Measurements from ENCODE around the gene MRTFA.

MRTFA gene

GRCh38 chr22:40420341-40421081, 216.0 kb downstream of the MRTFA start:
- H3K27me3 ChIP-seq (ENCODE audit: control insufficient read depth, insufficient read depth, low read length) = no peaks in the 10 kb centered on the region
- H3K36me3 ChIP-seq (ENCODE audit: control insufficient read depth, insufficient read depth, low read length) = peaks cover 75% of the 10 kb centered on the region
- H3K4me3 ChIP-seq (ENCODE audit: low read depth, low read length) = no peak overlapping the region
- no peak overlapping the region for H3K9ac ChIP-seq (ENCODE audit: low read depth, low read length)
- no peaks in the 10 kb centered on the region for H3K4me1 ChIP-seq (ENCODE audit: control insufficient read depth, insufficient read depth, low read length)
- no peak overlapping the region for H3K27ac ChIP-seq (ENCODE audit: low read depth, low read length)
- no peaks in the 10 kb centered on the region for H3K9me3 ChIP-seq (ENCODE audit: control insufficient read depth, insufficient read depth, low read length)

- Histone ChIP-seq H3K27ac (ENCODE audit: low read depth, low read length) (no peak overlapping the region), H3K4me1 (ENCODE audit: control insufficient read depth, insufficient read depth, low read length) (no peaks in the 10 kb centered on the region), H3K27me3 (ENCODE audit: control insufficient read depth, insufficient read depth, low read length) (no peaks in the 10 kb centered on the region), H3K4me3 (ENCODE audit: low read depth, low read length) (no peak overlapping the region), H3K9ac (ENCODE audit: low read depth, low read length) (no peak overlapping the region), H3K36me3 (ENCODE audit: control insufficient read depth, insufficient read depth, low read length) (peaks cover 67% of the 10 kb centered on the region), H3K9me3 (ENCODE audit: control insufficient read depth, insufficient read depth, low read length) (no peaks in the 10 kb centered on the region)
Measured at GRCh38 chr22:40419718-40420117, 216.8 kb downstream of the MRTFA start.

- no peak overlapping the region for H3K27ac ChIP-seq (ENCODE audit: low read depth, low read length)
- no peaks in the 10 kb centered on the region for H3K9me3 ChIP-seq (ENCODE audit: control insufficient read depth, insufficient read depth, low read length)
- no peak overlapping the region for H3K4me3 ChIP-seq (ENCODE audit: low read depth, low read length)
- peaks cover 65% of the 10 kb centered on the region for H3K36me3 ChIP-seq (ENCODE audit: control insufficient read depth, insufficient read depth, low read length)
- H3K9ac ChIP-seq (ENCODE audit: low read depth, low read length) = no peak overlapping the region
- H3K4me1 ChIP-seq (ENCODE audit: control insufficient read depth, insufficient read depth, low read length) = no peaks in the 10 kb centered on the region
- no peaks in the 10 kb centered on the region for H3K27me3 ChIP-seq (ENCODE audit: control insufficient read depth, insufficient read depth, low read length)
Measured at GRCh38 chr22:40418366-40419201, 217.9 kb downstream of the MRTFA start.

GRCh38 chr22:40417881-40418280, 218.6 kb downstream of the MRTFA start:
- H3K4me1 ChIP-seq (ENCODE audit: control insufficient read depth, insufficient read depth, low read length) = no peaks in the 10 kb centered on the region
- H3K27ac ChIP-seq (ENCODE audit: low read depth, low read length) = no peak overlapping the region
- no peaks in the 10 kb centered on the region for H3K27me3 ChIP-seq (ENCODE audit: control insufficient read depth, insufficient read depth, low read length)
- no peaks in the 10 kb centered on the region for H3K9me3 ChIP-seq (ENCODE audit: control insufficient read depth, insufficient read depth, low read length)
- peaks cover 58% of the 10 kb centered on the region for H3K36me3 ChIP-seq (ENCODE audit: control insufficient read depth, insufficient read depth, low read length)
- H3K9ac ChIP-seq (ENCODE audit: low read depth, low read length) = no peak overlapping the region
- no peak overlapping the region for H3K4me3 ChIP-seq (ENCODE audit: low read depth, low read length)

GRCh38 chr22:40417041-40417440, 219.5 kb downstream of the MRTFA start:
- Histone ChIP-seq H3K9ac (ENCODE audit: low read depth, low read length) (no peak overlapping the region), H3K27ac (ENCODE audit: low read depth, low read length) (no peak overlapping the region), H3K27me3 (ENCODE audit: control insufficient read depth, insufficient read depth, low read length) (no peaks in the 10 kb centered on the region), H3K9me3 (ENCODE audit: control insufficient read depth, insufficient read depth, low read length) (no peaks in the 10 kb centered on the region), H3K4me1 (ENCODE audit: control insufficient read depth, insufficient read depth, low read length) (no peaks in the 10 kb centered on the region), H3K4me3 (ENCODE audit: low read depth, low read length) (no peak overlapping the region), H3K36me3 (ENCODE audit: control insufficient read depth, insufficient read depth, low read length) (peaks cover 55% of the 10 kb centered on the region)

GRCh38 chr22:40416636-40417035, 219.9 kb downstream of the MRTFA start:
- Histone ChIP-seq H3K27ac (ENCODE audit: low read depth, low read length) (no peak overlapping the region), H3K9me3 (ENCODE audit: control insufficient read depth, insufficient read depth, low read length) (no peaks in the 10 kb centered on the region), H3K4me1 (ENCODE audit: control insufficient read depth, insufficient read depth, low read length) (no peaks in the 10 kb centered on the region), H3K9ac (ENCODE audit: low read depth, low read length) (no peak overlapping the region), H3K27me3 (ENCODE audit: control insufficient read depth, insufficient read depth, low read length) (no peaks in the 10 kb centered on the region), H3K4me3 (ENCODE audit: low read depth, low read length) (no peak overlapping the region), H3K36me3 (ENCODE audit: control insufficient read depth, insufficient read depth, low read length) (peaks cover 56% of the 10 kb centered on the region)

GRCh38 chr22:40416267-40416570, 220.3 kb downstream of the MRTFA start:
- Histone ChIP-seq H3K27me3 (ENCODE audit: control insufficient read depth, insufficient read depth, low read length) (no peaks in the 10 kb centered on the region), H3K9ac (ENCODE audit: low read depth, low read length) (no peak overlapping the region), H3K4me1 (ENCODE audit: control insufficient read depth, insufficient read depth, low read length) (no peaks in the 10 kb centered on the region), H3K9me3 (ENCODE audit: control insufficient read depth, insufficient read depth, low read length) (no peaks in the 10 kb centered on the region), H3K36me3 (ENCODE audit: control insufficient read depth, insufficient read depth, low read length) (peaks cover 60% of the 10 kb centered on the region), H3K4me3 (ENCODE audit: low read depth, low read length) (no peak overlapping the region), H3K27ac (ENCODE audit: low read depth, low read length) (no peak overlapping the region)

GRCh38 chr22:40415531-40416266, 220.8 kb downstream of the MRTFA start:
- no peaks in the 10 kb centered on the region for H3K9me3 ChIP-seq (ENCODE audit: control insufficient read depth, insufficient read depth, low read length)
- no peak overlapping the region for H3K9ac ChIP-seq (ENCODE audit: low read depth, low read length)
- no peak overlapping the region for H3K27ac ChIP-seq (ENCODE audit: low read depth, low read length)
- no peaks in the 10 kb centered on the region for H3K27me3 ChIP-seq (ENCODE audit: control insufficient read depth, insufficient read depth, low read length)
- H3K4me1 ChIP-seq (ENCODE audit: control insufficient read depth, insufficient read depth, low read length) = no peaks in the 10 kb centered on the region
- peaks cover 60% of the 10 kb centered on the region for H3K36me3 ChIP-seq (ENCODE audit: control insufficient read depth, insufficient read depth, low read length)
- H3K4me3 ChIP-seq (ENCODE audit: low read depth, low read length) = no peak overlapping the region

- H3K27me3 ChIP-seq (ENCODE audit: control insufficient read depth, insufficient read depth, low read length) = no peaks in the 10 kb centered on the region
- H3K4me3 ChIP-seq (ENCODE audit: low read depth, low read length) = no peak overlapping the region
- H3K4me1 ChIP-seq (ENCODE audit: control insufficient read depth, insufficient read depth, low read length) = no peaks in the 10 kb centered on the region
- H3K9me3 ChIP-seq (ENCODE audit: control insufficient read depth, insufficient read depth, low read length) = no peaks in the 10 kb centered on the region
- H3K36me3 ChIP-seq (ENCODE audit: control insufficient read depth, insufficient read depth, low read length) = peaks cover 60% of the 10 kb centered on the region
- H3K27ac ChIP-seq (ENCODE audit: low read depth, low read length) = no peak overlapping the region
- H3K9ac ChIP-seq (ENCODE audit: low read depth, low read length) = no peak overlapping the region
Measured at GRCh38 chr22:40414838-40415505, 221.5 kb downstream of the MRTFA start.

GRCh38 chr22:40414311-40414710, 222.2 kb downstream of the MRTFA start:
- Histone ChIP-seq H3K36me3 (ENCODE audit: control insufficient read depth, insufficient read depth, low read length) (peaks cover 60% of the 10 kb centered on the region), H3K27ac (ENCODE audit: low read depth, low read length) (no peak overlapping the region), H3K9ac (ENCODE audit: low read depth, low read length) (no peak overlapping the region), H3K9me3 (ENCODE audit: control insufficient read depth, insufficient read depth, low read length) (no peaks in the 10 kb centered on the region), H3K27me3 (ENCODE audit: control insufficient read depth, insufficient read depth, low read length) (no peaks in the 10 kb centered on the region), H3K4me3 (ENCODE audit: low read depth, low read length) (no peak overlapping the region), H3K4me1 (ENCODE audit: control insufficient read depth, insufficient read depth, low read length) (no peaks in the 10 kb centered on the region)

Data from HUES48 (cell line).